Colonic mucosa (tissue), 4 donors: Measurements from ENCODE around the gene AGAP6. TPM values are rescaled to one million over a fixed set of nuclear protein-coding genes. Genes with fewer than 3 reads are reported as not detected.
"Not testable (repeated sequence)": the region's sequence is repeated elsewhere in the genome, so short reads cannot be mapped to it uniquely, and the experiment has no call there.

ENCODE experiments used
- DNase-seq: peaks from one replicate; pipeline ENCODE4 v3.0.0-alpha.2; 2020
- H3K27ac ChIP-seq: fragments of 200-600 bp; one replicate; pipeline ENCODE4 v1.8.0; 2021
- H3K27me3 ChIP-seq: fragments of 200-600 bp; one replicate; pipeline ENCODE4 v1.8.0; 2021
- H3K36me3 ChIP-seq: fragments of 200-600 bp; one replicate; pipeline ENCODE4 v1.8.0; 2021
- H3K4me1 ChIP-seq: fragments of 200-600 bp; one replicate; pipeline ENCODE4 v1.8.0; 2021; ENCODE audit warnings: mild to moderate bottlenecking
- H3K4me3 ChIP-seq: fragments of 200-600 bp; one replicate; pipeline ENCODE4 v1.8.0; 2021
- H3K9ac ChIP-seq, 2 donors: one replicate each; pipeline ENCODE4 v1.7.0; 2013; ENCODE audit warnings: control low read depth in 2 of 2, low read depth in 2 of 2, low read length in 2 of 2
- H3K9me3 ChIP-seq: fragments of 200-600 bp; one replicate; pipeline ENCODE4 v1.8.0; 2021
- intact Hi-C: fragments of 100-400 bp; cut with DNase I; formaldehyde crosslinking; loops from one replicate; pipeline ENCODE4 v1.14.1; 2022
- total RNA-seq, 2 donors: library from RNA; stranded (reverse); fragmentation: NEBNext Ultra II Directional in 1 of 2; extraction: Animal tissue kit (Norgen Biotek cat#: 25700) in 1 of 2; gene quantifications; one replicate each; pipeline ENCODE4 v1.2.1, GENCODE V29; 2021
- TF ChIP-seq, protein P1 (sequence below): fragments of 200-600 bp; IDR thresholded peaks from one replicate; pipeline ENCODE4 v1.8.0; 2022; ENCODE audit warnings: antibody characterized with exemption, mild to moderate bottlenecking
- donor health status: healthy.
- donor health status: DM: no; HTN: no; CAD: no.
- donor health status: DM: no; HTN: no; CAD: no.

The AGAP6 gene
- total RNA-seq, 2 donors from 2014 or later: 4.9 to 7.9 TPM

DNA sequence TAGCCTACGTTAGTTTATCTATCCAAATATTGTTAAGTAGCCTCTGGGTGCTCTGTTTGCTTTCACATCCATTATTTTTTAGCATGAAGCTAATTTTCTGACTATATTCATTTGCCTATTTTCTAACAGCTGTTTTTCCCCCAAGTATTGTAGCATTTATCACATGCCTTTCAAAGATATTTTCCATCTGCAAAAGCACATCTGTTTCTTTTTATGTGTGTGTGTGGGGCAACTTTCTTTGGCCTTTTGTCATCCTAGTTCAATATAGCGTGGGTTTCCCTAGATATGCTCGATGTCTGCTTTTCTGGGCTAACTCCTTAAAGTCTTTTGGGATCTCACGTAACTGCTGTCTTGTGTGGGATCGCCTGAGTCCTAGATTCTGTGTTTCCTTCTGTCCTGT lies 7.1 kb downstream of the AGAP6 start:
- intact Hi-C loops, DNase-seq, H3K9me3 ChIP-seq, H3K4me1 ChIP-seq, H3K36me3 ChIP-seq, H3K9ac ChIP-seq, H3K27me3 ChIP-seq, H3K4me3 ChIP-seq, H3K27ac ChIP-seq: not testable (repeated sequence)

DNA sequence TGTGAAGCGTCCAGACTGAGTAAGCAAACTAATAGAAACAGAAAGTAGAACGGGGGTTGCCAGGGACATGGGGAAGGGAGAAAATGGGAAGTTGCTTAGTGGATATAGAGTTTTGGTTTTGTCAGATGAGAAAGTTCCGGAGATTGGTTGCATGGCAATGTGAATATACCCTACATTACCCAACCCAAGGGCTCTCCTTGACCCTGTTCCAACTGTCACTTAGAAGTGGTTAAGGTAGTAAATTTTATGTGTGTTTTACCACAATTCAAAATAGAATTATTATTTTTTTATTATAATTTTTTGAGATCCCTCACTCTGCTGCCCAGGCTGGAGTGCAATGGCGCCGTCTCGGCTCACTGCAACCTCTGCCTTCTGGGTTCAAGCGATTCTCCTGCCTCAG lies 25.8 kb downstream of the AGAP6 start:
- H3K4me3 ChIP-seq, H3K9ac ChIP-seq, H3K36me3 ChIP-seq, DNase-seq, H3K4me1 ChIP-seq, H3K9me3 ChIP-seq, H3K27me3 ChIP-seq, intact Hi-C loops, H3K27ac ChIP-seq: not testable (repeated sequence)

DNA sequence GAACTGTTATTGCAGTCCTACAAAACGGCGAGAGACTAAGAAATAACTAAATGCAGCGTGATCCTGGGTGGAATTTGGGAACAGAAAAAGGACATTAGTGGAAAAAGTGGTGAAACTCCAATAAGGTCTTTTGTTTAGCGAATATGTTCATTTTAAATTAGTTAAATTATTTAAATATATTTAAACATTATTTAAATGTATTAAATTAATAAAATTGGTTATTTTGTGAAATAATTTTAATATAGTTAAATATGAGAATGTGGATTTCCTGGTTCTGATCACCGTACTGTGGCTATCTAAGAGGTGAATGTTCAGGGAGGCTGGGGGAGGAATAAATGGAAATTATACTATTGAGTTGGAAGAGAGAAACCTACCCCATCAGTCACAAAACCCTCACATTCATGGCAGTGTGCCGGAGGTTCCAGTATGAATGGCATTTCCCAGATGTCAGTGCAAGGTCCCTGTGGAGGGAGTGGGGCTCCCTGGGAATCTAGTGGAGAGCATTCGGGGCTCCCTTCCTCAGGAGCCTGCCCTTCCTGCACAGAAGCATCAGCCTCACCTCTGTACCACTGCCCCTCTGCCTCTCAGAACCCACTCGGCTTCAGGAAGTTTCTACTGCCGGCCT lies 27.5 kb downstream of the AGAP6 start:
- intact Hi-C loops, H3K4me1 ChIP-seq, H3K9ac ChIP-seq, H3K9me3 ChIP-seq, H3K27ac ChIP-seq, H3K27me3 ChIP-seq, DNase-seq, H3K36me3 ChIP-seq, H3K4me3 ChIP-seq: not testable (repeated sequence)

DNA sequence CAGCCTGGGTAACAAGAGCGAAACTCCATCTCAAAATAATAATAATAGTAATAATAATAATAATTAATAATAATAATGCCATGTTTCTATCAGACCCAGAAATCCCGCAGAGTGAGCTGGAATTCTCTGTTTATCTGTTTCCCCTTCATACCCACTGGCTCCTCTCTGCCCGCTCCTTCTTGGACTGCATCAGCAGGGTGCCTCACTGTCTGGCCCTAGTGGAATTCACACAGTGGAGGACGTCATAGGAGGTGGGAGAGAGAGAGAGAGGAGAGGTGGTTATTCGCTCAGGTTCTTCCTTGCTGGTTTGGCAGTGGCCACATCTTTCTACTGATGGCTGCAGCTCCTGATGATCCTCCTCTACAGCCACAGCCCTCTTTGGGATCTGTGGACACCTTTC lies 28.7 kb downstream of the AGAP6 start:
- DNase-seq, H3K9me3 ChIP-seq, H3K27me3 ChIP-seq, H3K4me3 ChIP-seq, H3K4me1 ChIP-seq, H3K9ac ChIP-seq, H3K36me3 ChIP-seq, intact Hi-C loops, H3K27ac ChIP-seq: not testable (repeated sequence)

DNA sequence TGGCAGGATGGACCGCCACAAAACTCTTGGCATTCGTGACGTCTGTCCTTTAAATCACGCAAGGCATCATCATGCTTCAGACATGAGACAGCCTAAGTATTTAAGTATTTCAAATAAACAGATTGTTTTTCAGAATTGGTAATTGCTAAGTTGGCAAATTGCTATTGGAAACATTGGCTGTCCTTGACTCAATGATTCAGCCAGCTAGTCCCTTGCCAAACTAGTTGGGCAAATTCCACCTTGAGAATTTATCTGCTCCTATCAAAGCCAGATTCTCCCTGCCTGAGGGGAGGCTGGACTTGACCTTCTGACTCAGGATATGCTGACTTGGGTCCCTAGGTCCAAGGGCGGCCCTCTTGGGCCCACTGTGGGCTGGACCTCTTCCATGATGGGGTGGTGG lies 29.4 kb downstream of the AGAP6 start:
- H3K4me1 ChIP-seq, H3K9me3 ChIP-seq, H3K27me3 ChIP-seq, H3K27ac ChIP-seq, DNase-seq, intact Hi-C loops, H3K9ac ChIP-seq, H3K36me3 ChIP-seq, H3K4me3 ChIP-seq: not testable (repeated sequence)

DNA sequence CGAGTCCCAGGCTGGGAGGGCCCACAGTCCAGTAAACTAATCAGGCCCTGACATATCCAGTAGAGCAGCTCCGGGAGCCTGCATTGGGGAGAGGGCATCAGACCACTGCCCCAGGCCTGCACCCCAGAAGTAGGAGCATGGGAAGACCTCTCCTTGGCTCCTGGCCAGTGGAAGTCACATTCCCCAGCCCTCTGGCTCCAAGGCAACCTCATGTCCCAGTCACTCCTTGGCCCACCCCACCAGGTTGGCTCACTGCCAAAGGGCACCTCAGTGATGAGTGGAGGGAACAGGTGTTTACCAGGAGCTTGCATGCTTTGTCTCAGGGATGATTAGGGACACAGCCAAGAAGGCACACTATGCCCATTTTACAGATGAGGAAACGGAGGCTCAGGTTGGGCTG lies 31.1 kb downstream of the AGAP6 start:
- H3K27ac ChIP-seq, H3K4me3 ChIP-seq, H3K27me3 ChIP-seq, H3K9ac ChIP-seq, intact Hi-C loops, H3K9me3 ChIP-seq, H3K36me3 ChIP-seq, H3K4me1 ChIP-seq, DNase-seq: not testable (repeated sequence)

DNA sequence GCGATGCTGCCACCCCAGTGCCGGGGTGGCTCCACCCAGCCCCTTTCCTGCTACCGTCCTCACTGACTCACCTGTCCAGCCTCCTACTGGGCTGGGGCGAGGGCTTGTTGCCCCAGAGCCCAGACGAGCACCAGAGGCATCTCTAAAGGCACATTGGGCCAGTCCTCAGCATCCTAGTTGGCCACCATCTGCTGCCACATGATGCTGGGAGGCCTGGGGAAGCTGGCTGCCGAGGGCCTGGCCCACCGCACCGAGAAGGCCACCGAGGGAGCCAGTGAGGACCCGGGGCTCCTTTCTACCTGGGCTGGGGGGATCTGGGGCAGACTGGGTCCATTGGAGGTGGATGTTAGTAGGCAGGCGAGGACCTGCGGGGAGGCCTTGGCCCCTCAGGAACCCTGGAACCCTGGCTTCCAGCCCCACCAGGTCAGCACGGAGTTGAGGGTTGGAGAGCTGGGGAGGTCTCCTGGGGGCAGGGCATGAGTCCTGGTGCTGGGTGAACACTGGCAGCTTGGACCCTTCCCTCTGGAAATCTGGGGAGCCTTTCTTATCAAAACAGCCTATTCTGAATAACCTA lies 32.3 kb downstream of the AGAP6 start:
- H3K4me1 ChIP-seq, H3K27ac ChIP-seq, H3K9ac ChIP-seq, intact Hi-C loops, H3K27me3 ChIP-seq, H3K9me3 ChIP-seq, H3K36me3 ChIP-seq, H3K4me3 ChIP-seq, DNase-seq: not testable (repeated sequence)

DNA sequence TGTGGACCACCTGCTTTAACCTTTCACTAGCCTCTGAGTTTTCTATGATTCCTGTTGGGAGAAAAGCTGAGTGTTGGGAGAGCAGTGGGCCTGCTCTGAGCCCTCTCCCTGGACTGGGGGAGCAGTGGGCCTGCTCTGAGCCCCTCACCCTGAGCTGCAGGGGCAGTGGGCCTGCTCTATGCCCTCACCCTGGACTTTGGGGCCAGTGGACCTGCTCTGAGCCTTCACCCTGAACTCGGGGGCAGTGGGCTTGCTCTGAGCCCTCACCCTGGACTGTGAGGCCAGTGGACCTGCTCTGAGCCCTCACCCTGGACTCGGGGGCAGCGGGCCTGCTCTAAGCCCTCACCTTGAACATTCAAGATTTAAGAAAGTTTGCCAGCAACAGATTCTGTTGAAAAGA lies 33.4 kb downstream of the AGAP6 start:
- H3K9me3 ChIP-seq: no peaks in the 10 kb centered on the region
- H3K27me3 ChIP-seq: no peaks in the 10 kb centered on the region
- intact Hi-C loops: no loop called here
- TF ChIP-seq, protein P1, sequence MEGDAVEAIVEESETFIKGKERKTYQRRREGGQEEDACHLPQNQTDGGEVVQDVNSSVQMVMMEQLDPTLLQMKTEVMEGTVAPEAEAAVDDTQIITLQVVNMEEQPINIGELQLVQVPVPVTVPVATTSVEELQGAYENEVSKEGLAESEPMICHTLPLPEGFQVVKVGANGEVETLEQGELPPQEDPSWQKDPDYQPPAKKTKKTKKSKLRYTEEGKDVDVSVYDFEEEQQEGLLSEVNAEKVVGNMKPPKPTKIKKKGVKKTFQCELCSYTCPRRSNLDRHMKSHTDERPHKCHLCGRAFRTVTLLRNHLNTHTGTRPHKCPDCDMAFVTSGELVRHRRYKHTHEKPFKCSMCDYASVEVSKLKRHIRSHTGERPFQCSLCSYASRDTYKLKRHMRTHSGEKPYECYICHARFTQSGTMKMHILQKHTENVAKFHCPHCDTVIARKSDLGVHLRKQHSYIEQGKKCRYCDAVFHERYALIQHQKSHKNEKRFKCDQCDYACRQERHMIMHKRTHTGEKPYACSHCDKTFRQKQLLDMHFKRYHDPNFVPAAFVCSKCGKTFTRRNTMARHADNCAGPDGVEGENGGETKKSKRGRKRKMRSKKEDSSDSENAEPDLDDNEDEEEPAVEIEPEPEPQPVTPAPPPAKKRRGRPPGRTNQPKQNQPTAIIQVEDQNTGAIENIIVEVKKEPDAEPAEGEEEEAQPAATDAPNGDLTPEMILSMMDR: no peak
- no peak overlapping the region for H3K27ac ChIP-seq
- H3K4me3 ChIP-seq: no peak overlapping the region
- no peaks in the 10 kb centered on the region for H3K4me1 ChIP-seq
- no peaks in the 10 kb centered on the region for H3K36me3 ChIP-seq
- H3K9ac ChIP-seq: no peak overlapping the region
- no peak for DNase-seq

DNA sequence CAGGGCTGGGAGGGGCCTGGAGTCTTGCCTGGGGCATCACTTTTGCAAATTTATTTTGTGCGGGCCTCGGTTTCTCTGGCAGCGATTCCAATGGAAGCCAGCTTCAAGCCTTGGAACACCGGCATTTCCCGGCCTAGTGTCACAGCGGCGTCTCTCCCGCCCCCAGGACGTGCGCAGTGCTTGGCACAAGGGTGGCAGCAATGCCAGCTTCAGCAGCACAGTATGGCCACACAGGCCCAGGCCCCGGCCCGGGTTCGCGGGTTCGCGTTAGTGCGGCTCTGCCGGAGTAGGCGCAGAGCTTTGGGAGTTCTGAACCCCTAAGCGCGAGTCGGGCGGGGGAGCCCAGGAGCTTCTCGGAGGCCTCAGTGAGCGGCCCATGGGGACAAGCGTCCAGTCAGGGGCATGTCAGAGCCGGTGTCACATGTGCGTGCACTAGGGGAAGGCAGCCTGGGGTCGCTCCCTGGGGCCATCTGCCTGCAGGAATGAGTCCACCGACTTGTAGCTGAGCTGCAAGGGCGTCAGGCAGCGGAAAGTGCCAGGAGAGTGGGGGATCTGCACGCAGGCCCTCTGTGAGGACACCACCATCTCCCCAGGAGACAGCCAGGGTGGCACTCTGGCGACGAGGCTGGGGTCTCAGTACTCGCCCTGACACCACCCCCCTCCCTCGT lies 36.6 kb downstream of the AGAP6 start:
- H3K4me3 ChIP-seq, intact Hi-C loops, H3K9ac ChIP-seq, DNase-seq, H3K27me3 ChIP-seq, H3K4me1 ChIP-seq, H3K36me3 ChIP-seq, H3K27ac ChIP-seq, H3K9me3 ChIP-seq: not testable (repeated sequence)
